ENCODE measurements around the gene VSTM4.

DNA sequence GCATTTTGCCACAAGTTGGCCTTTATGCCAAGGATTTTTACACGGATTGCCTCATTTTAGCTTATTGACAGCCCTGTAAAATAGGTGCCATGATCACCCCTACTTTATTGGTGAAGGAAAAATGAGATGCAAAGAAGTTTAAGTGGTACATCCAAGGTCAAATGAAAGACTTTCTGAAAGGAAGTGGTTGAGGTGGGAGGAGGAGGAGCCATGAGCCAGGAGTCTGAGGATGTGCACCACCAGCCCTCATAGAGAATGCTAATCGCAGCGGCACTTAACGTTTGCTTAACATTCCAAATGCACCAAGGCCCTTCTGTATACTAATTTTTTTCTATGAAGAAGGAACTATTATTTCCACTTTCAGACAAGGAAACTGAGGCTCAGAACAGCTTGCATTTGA is 144.7 kb downstream of the VSTM4 start:
- TF ChIP-seq, protein P1, sequence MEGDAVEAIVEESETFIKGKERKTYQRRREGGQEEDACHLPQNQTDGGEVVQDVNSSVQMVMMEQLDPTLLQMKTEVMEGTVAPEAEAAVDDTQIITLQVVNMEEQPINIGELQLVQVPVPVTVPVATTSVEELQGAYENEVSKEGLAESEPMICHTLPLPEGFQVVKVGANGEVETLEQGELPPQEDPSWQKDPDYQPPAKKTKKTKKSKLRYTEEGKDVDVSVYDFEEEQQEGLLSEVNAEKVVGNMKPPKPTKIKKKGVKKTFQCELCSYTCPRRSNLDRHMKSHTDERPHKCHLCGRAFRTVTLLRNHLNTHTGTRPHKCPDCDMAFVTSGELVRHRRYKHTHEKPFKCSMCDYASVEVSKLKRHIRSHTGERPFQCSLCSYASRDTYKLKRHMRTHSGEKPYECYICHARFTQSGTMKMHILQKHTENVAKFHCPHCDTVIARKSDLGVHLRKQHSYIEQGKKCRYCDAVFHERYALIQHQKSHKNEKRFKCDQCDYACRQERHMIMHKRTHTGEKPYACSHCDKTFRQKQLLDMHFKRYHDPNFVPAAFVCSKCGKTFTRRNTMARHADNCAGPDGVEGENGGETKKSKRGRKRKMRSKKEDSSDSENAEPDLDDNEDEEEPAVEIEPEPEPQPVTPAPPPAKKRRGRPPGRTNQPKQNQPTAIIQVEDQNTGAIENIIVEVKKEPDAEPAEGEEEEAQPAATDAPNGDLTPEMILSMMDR (IDR thresholded peaks at IDR 0.05; ENCODE audit: low read depth, low read length): no peak
- TF ChIP-seq, protein P2, sequence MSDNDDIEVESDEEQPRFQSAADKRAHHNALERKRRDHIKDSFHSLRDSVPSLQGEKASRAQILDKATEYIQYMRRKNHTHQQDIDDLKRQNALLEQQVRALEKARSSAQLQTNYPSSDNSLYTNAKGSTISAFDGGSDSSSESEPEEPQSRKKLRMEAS (IDR thresholded peaks at IDR 0.05; ENCODE audit: low read depth, low read length): no peak

All from NB4 (cell line).